NCI-H2227 (cell line): ENCODE measurements around the gene PAGR1.
"Not testable (repeated sequence)": the region's sequence is repeated elsewhere in the genome, so short reads cannot be mapped to it uniquely, and the experiment has no call there.

ENCODE experiments used
- DNase-seq: peaks from one replicate; lab custom pipeline; 2025; ENCODE audit not compliant: unreplicated experiment; lab: John Stamatoyannopoulos, UW

Gene PAGR1

GRCh38 chr16:29815793-29816693 is at the start of gene PAGR1:
TSS of gene PAGR1 (plus strand) at chr16:29816152. CDS start at chr16:29816526, 374 bp downstream.
- DNase-seq = peak; percentile 99

GRCh38 chr16:29766571-29766970 is 49.4 kb upstream of the PAGR1 start:
- no peak for DNase-seq

- no peak for DNase-seq
These were observed 48.9 kb upstream of the PAGR1 start for GRCh38 chr16:29767062-29767461.

- DNase-seq = no peak
These were observed 46.4 kb upstream of the PAGR1 start for GRCh38 chr16:29769507-29769906.

- DNase-seq = no peak
These were observed 45.6 kb upstream of the PAGR1 start for GRCh38 chr16:29770250-29770929.

GRCh38 chr16:29772330-29772729 is 43.6 kb upstream of the PAGR1 start:
- not testable (repeated sequence) for DNase-seq

GRCh38 chr16:29774730-29775129 is 41.2 kb upstream of the PAGR1 start:
- DNase-seq = no peak

GRCh38 chr16:29775742-29776408 is 40.1 kb upstream of the PAGR1 start:
- DNase-seq = no peak

- DNase-seq = no peak
These were observed 38.2 kb upstream of the PAGR1 start, which contains the start of gene ZG16 for GRCh38 chr16:29777576-29778350. TSS of gene ZG16 (plus strand) at chr16:29778256. CDS start at chr16:29779267, 1,011 bp downstream.

GRCh38 chr16:29779474-29779873 is 36.5 kb upstream of the PAGR1 start:
- DNase-seq = no peak

- DNase-seq = not testable (repeated sequence)
These were observed 32.6 kb upstream of the PAGR1 start for GRCh38 chr16:29783094-29783953.

- no peak for DNase-seq
These were observed 31.8 kb upstream of the PAGR1 start for GRCh38 chr16:29784157-29784556.

GRCh38 chr16:29784901-29785500 is 31.0 kb upstream of the PAGR1 start:
- no peak for DNase-seq

- DNase-seq = not testable (repeated sequence)
These were observed 28.8 kb upstream of the PAGR1 start for GRCh38 chr16:29787155-29787554.

GRCh38 chr16:29789775-29790182 is 26.2 kb upstream of the PAGR1 start:
- DNase-seq = no peak

- DNase-seq = peak; percentile 99
These were observed 25.6 kb upstream of the PAGR1 start, which contains the start of gene KIF22 for GRCh38 chr16:29790183-29790948. TSS of gene KIF22 (plus strand) at chr16:29790751. CDS start at chr16:29790760, 9 bp downstream.

- DNase-seq = no peak
These were observed 24.8 kb upstream of the PAGR1 start for GRCh38 chr16:29790949-29791844.
